OCI-LY7 (cell line): ENCODE measurements around the gene ANKRD52.

Experiments used
- CTCF ChIP-seq: fragments of 200-600 bp; sonication (generic); conservative IDR thresholded peaks from 2 replicates; pipeline ENCODE4 v1.5.1; 2014; ENCODE audit warnings: mild to moderate bottlenecking, antibody characterized with exemption, low read length, moderate library complexity, mixed read lengths
- EZH2phosphoT487 ChIP-seq: fragments of 200-600 bp; sonication (generic); IDR thresholded peaks from 2 replicates; pipeline ENCODE4 v1.6.1; 2018; ENCODE audit warnings: low read depth, borderline replicate concordance, mild to moderate bottlenecking, mixed run types, antibody characterized with exemption, low read length, moderate library complexity, mixed read lengths

GRCh38 chr12:56190695-56191155 lies 67.5 kb downstream of the ANKRD52 start:
- TF ChIP-seq CTCF: no peak
- no peak for TF ChIP-seq EZH2phosphoT487
